Measurements from ENCODE around the gene SQSTM1.

Gene SQSTM1

DNA sequence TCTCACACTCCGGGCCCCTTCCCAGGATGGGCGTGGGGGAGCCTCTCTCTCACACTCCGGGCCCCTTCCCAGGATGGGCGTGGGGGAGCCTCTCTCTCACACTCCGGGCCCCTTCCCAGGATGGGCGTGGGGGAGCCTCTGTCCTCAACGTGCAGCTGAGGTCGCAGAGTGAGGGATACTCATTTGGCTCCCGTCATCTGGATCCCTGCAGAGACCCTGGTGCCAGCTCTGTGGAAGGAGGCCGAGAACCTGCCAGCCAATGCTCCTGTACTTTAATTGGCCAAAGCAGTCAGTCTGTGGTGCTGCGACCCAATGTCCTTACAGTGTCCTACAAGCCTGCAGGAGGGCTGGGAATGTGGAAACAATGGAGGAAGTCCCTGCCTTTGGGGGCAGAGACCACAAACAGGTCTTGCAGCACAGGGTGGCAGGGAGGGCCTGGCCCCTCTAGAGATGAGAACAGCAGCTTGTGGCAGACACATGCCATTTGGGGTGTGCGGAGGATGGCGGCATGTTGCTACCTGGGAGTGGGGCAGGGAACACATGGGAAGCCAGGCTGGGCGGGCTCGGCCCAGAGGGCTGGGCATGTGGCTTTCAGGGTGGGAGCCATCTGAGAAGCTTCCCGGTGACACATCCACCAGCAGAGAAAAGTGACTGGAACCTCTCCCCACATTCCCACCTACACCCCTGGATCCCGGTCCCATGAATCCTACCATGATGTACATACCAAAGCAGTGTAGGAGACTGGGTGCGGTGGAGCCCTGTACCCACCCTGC is 51.5 kb downstream of the SQSTM1 start:
- ChIA-PET CTCF (interaction anchor here (1.3 to 1.8 kb wide), 3 partner anchors 10 to 103 kb away, joined by 3 to 5 read pairs (median 4); no protein-coding TSS in a partner anchor), POLR2A (no interaction called here)
- DNase-seq (ENCODE audit: extremely low spot score): no peak
- TF ChIP-seq, protein P1, sequence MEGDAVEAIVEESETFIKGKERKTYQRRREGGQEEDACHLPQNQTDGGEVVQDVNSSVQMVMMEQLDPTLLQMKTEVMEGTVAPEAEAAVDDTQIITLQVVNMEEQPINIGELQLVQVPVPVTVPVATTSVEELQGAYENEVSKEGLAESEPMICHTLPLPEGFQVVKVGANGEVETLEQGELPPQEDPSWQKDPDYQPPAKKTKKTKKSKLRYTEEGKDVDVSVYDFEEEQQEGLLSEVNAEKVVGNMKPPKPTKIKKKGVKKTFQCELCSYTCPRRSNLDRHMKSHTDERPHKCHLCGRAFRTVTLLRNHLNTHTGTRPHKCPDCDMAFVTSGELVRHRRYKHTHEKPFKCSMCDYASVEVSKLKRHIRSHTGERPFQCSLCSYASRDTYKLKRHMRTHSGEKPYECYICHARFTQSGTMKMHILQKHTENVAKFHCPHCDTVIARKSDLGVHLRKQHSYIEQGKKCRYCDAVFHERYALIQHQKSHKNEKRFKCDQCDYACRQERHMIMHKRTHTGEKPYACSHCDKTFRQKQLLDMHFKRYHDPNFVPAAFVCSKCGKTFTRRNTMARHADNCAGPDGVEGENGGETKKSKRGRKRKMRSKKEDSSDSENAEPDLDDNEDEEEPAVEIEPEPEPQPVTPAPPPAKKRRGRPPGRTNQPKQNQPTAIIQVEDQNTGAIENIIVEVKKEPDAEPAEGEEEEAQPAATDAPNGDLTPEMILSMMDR (IDR thresholded peaks at IDR 0.05; ENCODE audit: control extremely low read depth, extremely low read depth, low read depth, missing control alignments): no peak

DNA sequence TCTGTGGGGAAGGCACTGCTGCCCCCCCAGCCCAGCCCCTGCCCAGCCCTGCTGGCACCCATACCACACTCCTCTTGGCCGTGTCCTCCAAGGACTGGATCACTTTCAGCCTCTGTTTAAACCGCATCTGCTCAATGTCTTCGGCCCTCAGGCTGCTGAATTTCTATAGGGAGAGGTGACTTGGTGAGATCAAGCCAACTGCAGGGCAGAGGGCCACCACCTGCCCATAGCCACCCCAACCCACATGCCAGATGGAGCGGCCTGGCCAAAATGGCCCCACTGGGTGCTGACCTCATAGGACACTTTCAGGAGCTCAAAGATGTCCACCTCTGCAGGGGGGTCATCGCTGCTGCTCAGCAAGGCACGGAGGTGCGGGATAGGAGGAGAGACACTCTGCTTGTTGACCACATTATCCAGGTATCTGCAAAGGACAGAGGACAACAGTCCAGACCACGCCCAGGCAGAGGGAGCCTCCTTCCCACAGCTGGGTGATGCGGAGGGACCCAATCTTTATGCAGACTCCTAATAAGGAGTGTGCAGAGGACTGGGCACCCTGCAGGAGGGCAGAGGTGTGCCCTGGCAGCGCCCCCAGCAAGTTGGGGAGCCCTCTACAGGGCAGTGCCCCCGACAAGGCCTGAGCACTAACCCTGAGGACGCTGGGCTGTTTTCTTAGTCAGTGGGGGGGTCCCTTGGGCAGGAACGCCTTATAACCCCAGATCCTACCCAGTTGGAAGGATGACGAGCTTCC is 52.3 kb downstream of the SQSTM1 start:
- ChIA-PET POLR2A (no interaction called here), CTCF (interaction anchor here (1.8 to 2.0 kb wide), 2 partner anchors 10 to 102 kb away, joined by 4 to 5 read pairs; no protein-coding TSS in a partner anchor)
- TF ChIP-seq, protein P1 (IDR thresholded peaks at IDR 0.05; ENCODE audit: control extremely low read depth, extremely low read depth, low read depth, missing control alignments): no peak
- no peak for DNase-seq (ENCODE audit: extremely low spot score)

DNA sequence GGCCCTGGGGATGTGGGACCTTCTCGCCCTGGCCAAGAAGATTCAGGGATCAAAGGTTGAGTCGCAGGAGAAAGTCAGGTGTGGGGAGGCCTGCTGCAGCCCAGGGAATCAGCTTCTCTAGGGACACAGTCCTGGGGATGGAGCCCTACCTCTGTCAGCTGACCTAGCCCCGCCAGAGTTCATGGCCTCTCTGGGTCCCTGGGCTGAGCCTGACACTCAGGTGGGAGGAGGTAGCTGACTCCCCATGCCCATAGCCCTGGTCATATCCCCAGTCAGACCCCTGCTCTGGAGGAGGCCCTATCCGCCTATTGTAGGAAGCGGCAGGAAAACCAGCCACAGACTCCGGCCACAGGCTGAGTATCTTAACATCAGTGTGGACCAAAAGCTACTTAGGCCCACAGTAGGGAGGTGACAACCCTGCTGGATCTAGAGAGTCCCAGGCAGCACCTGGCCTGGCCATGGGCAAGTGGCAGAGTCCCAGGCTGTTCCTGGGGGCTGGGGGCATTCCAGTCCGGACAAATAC is 52.9 kb downstream of the SQSTM1 start:
- ChIA-PET POLR2A (no interaction called here), CTCF (interaction anchor here (2.0 kb wide), 1 partner anchor 10 kb away, joined by 5 read pairs; no protein-coding TSS in a partner anchor)
- DNase-seq (ENCODE audit: extremely low spot score): no peak
- TF ChIP-seq, protein P1 (IDR thresholded peaks at IDR 0.05; ENCODE audit: control extremely low read depth, extremely low read depth, low read depth, missing control alignments): no peak

DNA sequence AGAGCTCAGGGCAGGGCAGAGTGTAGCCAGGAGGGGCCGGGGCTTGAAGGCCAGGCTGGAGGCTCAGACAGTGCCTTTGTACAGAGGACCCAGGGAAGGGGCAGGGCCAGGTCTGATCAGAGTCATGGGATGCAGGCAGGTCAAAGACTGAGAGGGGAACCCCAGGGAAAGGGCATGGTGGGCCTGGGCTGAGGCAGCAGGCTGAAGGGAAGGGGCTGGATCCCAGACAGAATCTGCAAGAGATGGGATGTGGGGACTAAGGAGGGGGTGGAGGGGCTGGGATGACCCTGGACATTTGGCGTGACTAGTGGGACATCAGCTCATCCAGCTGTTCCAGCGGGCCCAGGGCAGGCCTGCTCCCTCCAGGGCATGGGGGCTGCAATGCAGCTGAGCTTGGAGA is 53.4 kb downstream of the SQSTM1 start:
- TF ChIP-seq, protein P1 (IDR thresholded peaks at IDR 0.05; ENCODE audit: control extremely low read depth, extremely low read depth, low read depth, missing control alignments): no peak
- ChIA-PET CTCF (interaction anchor here (2.0 kb wide), 1 partner anchor 9 kb away, joined by 5 read pairs; no protein-coding TSS in a partner anchor), POLR2A (no interaction called here)
- DNase-seq (ENCODE audit: extremely low spot score): no peak

DNA sequence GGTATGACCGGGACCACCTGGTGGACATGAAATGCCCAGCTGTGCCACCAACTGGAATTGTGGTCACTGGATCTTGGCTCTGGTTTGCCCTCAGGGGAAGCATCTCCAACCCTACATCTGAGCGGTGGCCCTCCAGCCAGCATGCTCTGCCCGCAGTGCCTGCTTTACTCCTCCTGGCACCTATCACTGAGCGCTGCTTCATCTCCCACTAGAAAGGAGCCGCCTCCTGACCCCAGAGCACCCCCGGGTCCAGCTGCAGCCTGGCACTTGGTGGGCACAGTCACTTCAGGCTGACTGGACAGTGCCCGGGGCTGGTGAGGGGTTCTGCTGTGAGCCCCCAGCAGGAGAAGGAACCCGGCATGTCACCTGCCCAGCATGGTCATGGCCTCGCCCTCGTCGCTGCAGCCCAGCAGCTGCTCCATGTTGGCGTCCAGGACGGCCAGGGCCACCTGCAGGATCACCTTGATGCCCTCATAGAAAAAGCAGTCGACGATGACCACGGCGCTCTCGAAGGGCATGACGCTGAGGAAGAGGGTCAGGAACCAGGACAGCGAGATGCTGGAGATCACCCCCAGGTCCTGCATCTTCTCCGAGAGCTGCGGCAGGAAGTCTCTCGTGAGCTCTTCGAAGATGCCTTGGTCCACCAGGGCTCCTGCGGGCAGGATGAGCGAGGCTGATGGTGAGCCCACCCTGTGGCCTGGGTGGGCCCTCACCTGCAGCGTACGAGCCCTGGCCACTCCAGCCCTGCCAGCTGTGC is 54.0 kb downstream of the SQSTM1 start:
- DNase-seq (ENCODE audit: extremely low spot score): no peak
- TF ChIP-seq, protein P1 (IDR thresholded peaks at IDR 0.05; ENCODE audit: control extremely low read depth, extremely low read depth, low read depth, missing control alignments): no peak
- CTCF ChIA-PET: interaction anchor here (2.0 kb wide), 1 partner anchor 9 kb away, joined by 5 read pairs; no protein-coding TSS in a partner anchor
- POLR2A ChIA-PET: no interaction called here
